HG03196 (cell line): ENCODE measurements around the gene USP15.

Source experiments
- ATAC-seq: cut with Tn5 transposase; IDR thresholded peaks from one replicate; pipeline ENCODE4 v1.9.1; 2021; ENCODE audit not compliant: unreplicated experiment

Gene USP15

GRCh38 chr12:62259993-62260732 is at the start of gene USP15:
Gene USP15 (plus strand): TSS chr12:62260404. CDS start chr12:62260415, 11 bp downstream.
- ATAC-seq = peak; percentile 82

GRCh38 chr12:62210422-62210821 is 49.8 kb upstream of the USP15 start:
- ATAC-seq = peak; percentile 63

- no peak for ATAC-seq
Measured at GRCh38 chr12:62211510-62211909, 48.7 kb upstream of the USP15 start.

GRCh38 chr12:62214846-62215245 is 45.4 kb upstream of the USP15 start:
- no peak for ATAC-seq

GRCh38 chr12:62215506-62215905 is 44.7 kb upstream of the USP15 start:
- no peak for ATAC-seq

GRCh38 chr12:62217466-62218194 is 42.6 kb upstream of the USP15 start:
- no peak for ATAC-seq

GRCh38 chr12:62221107-62221506 is 39.1 kb upstream of the USP15 start:
- no peak for ATAC-seq

- ATAC-seq = no peak
Measured at GRCh38 chr12:62224601-62225000, 35.6 kb upstream of the USP15 start.

- no peak for ATAC-seq
Measured at GRCh38 chr12:62227091-62227490, 33.1 kb upstream of the USP15 start.

GRCh38 chr12:62230652-62231051 is 29.6 kb upstream of the USP15 start:
- no peak for ATAC-seq

- ATAC-seq = no peak
Measured at GRCh38 chr12:62232143-62232729, 28.0 kb upstream of the USP15 start.

GRCh38 chr12:62233805-62234204 is 26.4 kb upstream of the USP15 start:
- ATAC-seq = no peak

- no peak for ATAC-seq
Measured at GRCh38 chr12:62239571-62239970, 20.6 kb upstream of the USP15 start.

- ATAC-seq = no peak
Measured at GRCh38 chr12:62247281-62248045, 12.7 kb upstream of the USP15 start.

- ATAC-seq = no peak
Measured at GRCh38 chr12:62248873-62249272, 11.3 kb upstream of the USP15 start.

GRCh38 chr12:62249419-62249818 is 10.8 kb upstream of the USP15 start:
- no peak for ATAC-seq

GRCh38 chr12:62250671-62251608 is 9.3 kb upstream of the USP15 start:
- ATAC-seq = peak; percentile 91

GRCh38 chr12:62251609-62251958 is 8.6 kb upstream of the USP15 start:
- peak; percentile 28 for ATAC-seq

- ATAC-seq = no peak
Measured at GRCh38 chr12:62252576-62252975, 7.6 kb upstream of the USP15 start.

- no peak for ATAC-seq
Measured at GRCh38 chr12:62254967-62255366, 5.2 kb upstream of the USP15 start.
